ENCODE measurements around the gene TIGD3. TPM values are rescaled to one million over a fixed set of nuclear protein-coding genes. Genes with fewer than 3 reads are reported as not detected.

TIGD3 gene
- total and polyA plus RNA-seq, 9 donors: 0.11 to 0.72 (median 0.33) TPM; not detected in 2

DNA sequence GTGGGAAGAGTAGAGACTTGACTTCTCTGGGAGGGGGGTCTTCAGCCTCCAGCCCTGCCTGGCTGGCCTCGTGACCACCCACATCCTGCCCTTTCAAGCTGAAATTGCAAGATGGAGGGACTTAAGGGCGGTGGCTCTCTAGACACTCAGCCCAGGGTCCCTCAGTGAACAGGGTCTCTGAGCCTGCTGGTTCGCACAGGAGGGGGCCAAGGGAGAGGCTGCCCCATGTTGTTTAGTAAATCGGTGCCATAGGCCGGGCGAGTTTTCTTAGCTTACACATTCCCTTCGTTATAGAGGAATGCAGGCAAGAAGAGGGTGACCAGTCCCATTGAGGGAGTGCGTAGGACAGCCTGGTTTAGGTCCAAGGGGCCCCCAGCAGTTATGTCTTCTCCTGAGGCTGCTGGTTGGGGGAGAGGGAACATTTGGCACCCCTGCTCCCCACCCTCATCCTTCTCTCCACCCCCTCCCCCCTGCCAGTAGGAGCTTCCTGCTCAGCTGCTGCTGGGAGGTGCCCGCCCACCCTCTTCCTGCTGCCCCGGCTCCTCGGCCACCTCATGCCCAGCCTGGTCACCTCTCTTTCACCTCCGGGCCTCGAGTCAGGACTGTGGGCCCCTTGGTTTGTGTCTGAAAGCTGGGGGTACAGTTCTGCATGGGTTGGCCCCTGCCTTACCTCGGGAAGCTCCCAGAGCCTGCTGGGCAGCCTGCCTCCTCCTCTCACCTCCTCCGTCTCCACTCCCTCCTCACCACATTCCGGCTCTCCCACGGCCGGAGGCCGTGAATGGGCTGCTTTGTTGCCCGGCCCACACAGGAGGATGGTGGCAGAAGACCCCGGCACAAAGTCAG lies 35.8 kb downstream of the TIGD3 start:
- no peak for DNase-seq
- Histone ChIP-seq H3K27ac (peak overlapping the region; percentile 19 to 46), H3K4me3 (peak overlapping the region; percentile 10), H3K4me1 (ENCODE audit: insufficient read depth) (peaks cover 5% of the 10 kb centered on the region), H3K36me3 (no peaks in the 10 kb centered on the region), H3K9me3 (no peaks in the 10 kb centered on the region), H3K27me3 (no peaks in the 10 kb centered on the region)
- intact Hi-C loops (cut with DNase I): no loop called here
- TF ChIP-seq POLR2A (IDR thresholded peaks at IDR 0.05) (no peak), EP300 (IDR thresholded peaks at IDR 0.05) (no peak)
- TF ChIP-seq, protein P1, sequence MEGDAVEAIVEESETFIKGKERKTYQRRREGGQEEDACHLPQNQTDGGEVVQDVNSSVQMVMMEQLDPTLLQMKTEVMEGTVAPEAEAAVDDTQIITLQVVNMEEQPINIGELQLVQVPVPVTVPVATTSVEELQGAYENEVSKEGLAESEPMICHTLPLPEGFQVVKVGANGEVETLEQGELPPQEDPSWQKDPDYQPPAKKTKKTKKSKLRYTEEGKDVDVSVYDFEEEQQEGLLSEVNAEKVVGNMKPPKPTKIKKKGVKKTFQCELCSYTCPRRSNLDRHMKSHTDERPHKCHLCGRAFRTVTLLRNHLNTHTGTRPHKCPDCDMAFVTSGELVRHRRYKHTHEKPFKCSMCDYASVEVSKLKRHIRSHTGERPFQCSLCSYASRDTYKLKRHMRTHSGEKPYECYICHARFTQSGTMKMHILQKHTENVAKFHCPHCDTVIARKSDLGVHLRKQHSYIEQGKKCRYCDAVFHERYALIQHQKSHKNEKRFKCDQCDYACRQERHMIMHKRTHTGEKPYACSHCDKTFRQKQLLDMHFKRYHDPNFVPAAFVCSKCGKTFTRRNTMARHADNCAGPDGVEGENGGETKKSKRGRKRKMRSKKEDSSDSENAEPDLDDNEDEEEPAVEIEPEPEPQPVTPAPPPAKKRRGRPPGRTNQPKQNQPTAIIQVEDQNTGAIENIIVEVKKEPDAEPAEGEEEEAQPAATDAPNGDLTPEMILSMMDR (IDR thresholded peaks at IDR 0.05): no peak
- 27 to 30% (median 30%) methylated on average over 21 of the region's 21 CpGs for WGBS, 3 donors

DNA sequence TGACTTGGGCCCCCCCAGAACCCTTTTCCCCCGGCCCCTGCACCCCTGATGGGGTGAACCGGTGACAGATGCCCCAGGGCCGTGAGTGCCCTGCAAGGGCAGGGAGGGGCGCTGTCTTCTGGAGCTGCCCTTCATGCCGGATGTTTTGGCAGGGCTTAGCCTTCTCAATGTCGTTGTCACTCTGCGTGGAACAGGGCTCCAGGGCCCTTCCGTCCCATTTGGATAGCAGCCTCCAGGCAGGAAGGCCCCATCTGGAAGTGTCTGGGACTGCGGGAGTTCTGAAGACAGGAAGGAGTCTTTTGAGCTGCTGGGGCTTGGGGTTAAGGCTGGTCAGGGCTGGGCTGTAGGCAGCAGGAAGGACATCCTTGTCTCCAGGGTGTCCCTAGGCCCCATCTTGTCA lies 36.4 kb downstream of the TIGD3 start:
- H3K9me3 ChIP-seq: no peaks in the 10 kb centered on the region
- DNase-seq: peak in 1 of 5 donors; percentile 23
- H3K27ac ChIP-seq: peak overlapping the region in 1 of 2 donors; percentile 46
- H3K4me3 ChIP-seq: peak overlapping the region; percentile 10
- H3K36me3 ChIP-seq: no peaks in the 10 kb centered on the region
- H3K4me1 ChIP-seq (ENCODE audit: insufficient read depth): peaks cover 4% of the 10 kb centered on the region
- H3K27me3 ChIP-seq: no peaks in the 10 kb centered on the region
- intact Hi-C loops (cut with DNase I): no loop called here
- TF ChIP-seq, protein P1 (IDR thresholded peaks at IDR 0.05): no peak
- no peak for TF ChIP-seq POLR2A (IDR thresholded peaks at IDR 0.05)
- TF ChIP-seq EP300 (IDR thresholded peaks at IDR 0.05): no peak
- 42 to 47% (median 42%) methylated on average over 9 of the region's 9 CpGs for WGBS, 3 donors

DNA sequence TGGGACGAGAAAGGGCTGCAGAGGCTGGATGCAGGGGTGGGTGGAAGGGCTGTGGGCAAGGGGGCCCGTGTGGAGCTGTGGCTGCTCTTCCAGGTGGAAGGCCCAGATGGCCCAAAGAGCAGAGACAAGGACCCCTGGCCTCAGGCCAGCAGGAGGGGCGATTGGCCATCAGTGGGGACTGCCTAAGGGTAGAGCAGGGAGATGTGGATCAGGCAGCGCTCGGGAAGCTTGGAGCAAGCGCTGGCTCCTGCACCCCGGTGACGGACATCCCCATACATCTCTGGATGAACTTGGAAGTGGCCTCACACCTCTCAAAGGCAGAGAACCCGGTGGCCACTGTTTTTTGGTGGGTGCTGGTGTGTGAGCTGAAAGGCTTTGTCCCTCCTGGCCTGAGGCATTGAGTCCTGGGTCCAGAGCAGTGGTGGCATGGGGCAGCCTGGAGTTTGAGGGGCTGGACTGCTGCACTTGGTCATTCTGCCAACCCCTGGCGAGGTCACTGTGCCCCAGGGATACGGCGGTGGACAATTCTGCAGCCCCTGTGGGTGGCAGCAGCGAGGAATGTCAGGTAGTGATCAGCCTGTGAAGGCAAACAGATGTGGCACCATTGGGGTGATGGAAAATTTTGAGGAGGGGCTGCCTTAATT lies 37.8 kb downstream of the TIGD3 start:
- intact Hi-C loops (cut with DNase I): no loop called here
- Histone ChIP-seq H3K27me3 (no peaks in the 10 kb centered on the region), H3K36me3 (no peaks in the 10 kb centered on the region), H3K4me1 (ENCODE audit: insufficient read depth) (peaks cover 2% of the 10 kb centered on the region), H3K9me3 (no peaks in the 10 kb centered on the region), H3K27ac (no peak overlapping the region), H3K4me3 (no peak overlapping the region)
- no peak for TF ChIP-seq EP300 (IDR thresholded peaks at IDR 0.05)
- no peak for TF ChIP-seq POLR2A (IDR thresholded peaks at IDR 0.05)
- TF ChIP-seq, protein P1 (IDR thresholded peaks at IDR 0.05): no peak
- peak in 1 of 5 donors; percentile 33 for DNase-seq
- 77 to 88% (median 77%) methylated on average over 13 of the region's 13 CpGs for WGBS, 3 donors

DNA sequence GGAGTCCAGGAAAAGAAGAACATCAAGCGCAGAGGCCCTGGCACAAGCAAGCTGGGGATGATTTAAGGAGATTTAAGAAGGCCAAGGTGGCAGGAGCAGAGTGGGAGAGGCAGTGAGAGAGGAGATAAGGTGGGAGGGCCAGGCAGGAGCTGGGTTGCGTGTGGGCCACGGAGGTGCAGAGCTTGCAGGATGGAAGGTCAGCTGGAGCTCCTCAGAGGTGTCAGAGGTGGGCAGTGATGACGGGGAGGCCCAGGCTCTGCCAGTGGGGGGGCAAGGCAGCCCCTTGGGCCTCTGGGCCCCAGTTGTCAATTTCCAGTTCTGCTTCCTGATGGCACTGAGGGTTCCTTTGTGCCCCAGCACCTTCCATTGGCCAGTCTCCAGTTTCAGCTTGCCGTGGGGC lies 38.3 kb downstream of the TIGD3 start:
- Histone ChIP-seq H3K36me3 (no peaks in the 10 kb centered on the region), H3K27ac (no peak overlapping the region)

More for the DNA sequence above, 38.3 kb downstream of the TIGD3 start:
- no peak for DNase-seq
- WGBS, 3 donors: 72 to 81% (median 80%) methylated on average over 5 of the region's 5 CpGs
- intact Hi-C loops (cut with DNase I): no loop called here
- peaks cover 2% of the 10 kb centered on the region for H3K4me1 ChIP-seq (ENCODE audit: insufficient read depth)
- H3K9me3 ChIP-seq: no peaks in the 10 kb centered on the region
- TF ChIP-seq, protein P1 (IDR thresholded peaks at IDR 0.05): no peak
- TF ChIP-seq EP300 (IDR thresholded peaks at IDR 0.05): no peak
- TF ChIP-seq POLR2A (IDR thresholded peaks at IDR 0.05): no peak
- no peak overlapping the region for H3K4me3 ChIP-seq
- H3K27me3 ChIP-seq: no peaks in the 10 kb centered on the region
